SKM-1 treated with dmso at 0.1 percent for 144 hours (cell line): ENCODE data around the gene GPR4.
"Not testable (repeated sequence)": the region's sequence is repeated elsewhere in the genome, so short reads cannot be mapped to it uniquely, and the experiment has no call there.

Source experiments
- DNase-seq: peaks from one replicate; lab custom pipeline; 2025; ENCODE audit not compliant: unreplicated experiment; lab: John Stamatoyannopoulos, UW

GPR4 gene

DNA sequence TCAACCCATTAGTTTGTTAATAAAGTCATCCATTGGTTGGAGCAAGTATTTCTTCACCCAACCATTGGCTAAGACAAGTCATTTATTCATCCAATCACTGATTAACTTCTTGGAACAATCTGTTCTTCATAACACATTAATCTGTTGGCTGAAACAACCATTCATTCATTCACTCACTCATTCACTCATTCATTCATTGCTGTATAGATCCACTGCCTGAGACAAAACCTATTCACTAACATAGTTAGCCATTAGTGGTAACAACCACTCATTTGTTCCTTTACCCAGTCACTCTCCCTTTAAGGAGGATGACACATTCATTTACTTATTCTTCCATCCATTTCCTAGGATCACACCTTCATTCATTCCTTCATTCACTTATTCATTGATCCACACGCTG, 22.0 kb upstream of the GPR4 start:
- no peak for DNase-seq

DNA sequence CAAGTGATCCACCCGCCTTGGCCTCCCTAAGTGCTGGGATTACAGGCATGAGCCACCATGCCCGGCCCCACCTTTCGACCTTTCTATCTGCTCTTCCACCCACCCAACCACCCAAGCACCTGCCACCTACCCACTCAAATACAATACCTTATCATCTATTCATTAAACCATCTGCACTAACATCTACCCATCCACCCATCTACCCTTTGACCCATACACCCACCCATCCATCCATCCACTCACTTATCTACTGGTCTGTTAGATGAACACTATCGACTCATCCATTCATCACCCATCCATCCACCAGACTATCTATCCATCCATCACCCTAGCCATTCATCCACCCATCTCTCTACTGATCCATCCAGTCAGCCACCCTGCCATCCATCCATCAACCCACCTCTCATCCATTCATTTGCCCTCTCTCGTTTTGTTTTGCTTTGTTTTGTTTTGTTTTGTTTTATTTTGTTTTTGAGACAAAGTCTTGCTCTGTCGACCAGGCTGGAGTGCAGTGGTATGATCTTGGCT, 20.0 kb upstream of the GPR4 start:
- no peak for DNase-seq

DNA sequence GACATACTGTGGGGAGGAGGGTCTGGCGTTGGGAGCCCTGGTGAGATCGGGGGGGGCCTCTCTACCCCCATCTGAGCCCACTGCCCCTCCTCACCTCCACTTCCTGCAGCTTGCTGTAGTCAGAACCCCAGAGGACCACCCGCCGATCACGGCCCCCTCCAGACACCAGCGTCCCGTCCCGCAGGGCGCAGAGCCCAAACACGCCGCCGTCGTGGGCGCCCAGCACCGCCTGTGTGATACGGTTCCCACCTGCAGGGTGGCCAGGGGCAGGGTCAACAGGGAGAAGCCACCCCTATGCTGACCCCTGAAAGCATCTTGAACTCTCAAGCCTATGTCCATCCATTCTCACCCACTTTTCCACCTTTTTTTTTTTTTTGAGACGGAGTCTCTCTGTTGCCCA, 19.4 kb upstream of the GPR4 start:
- no peak for DNase-seq

DNA sequence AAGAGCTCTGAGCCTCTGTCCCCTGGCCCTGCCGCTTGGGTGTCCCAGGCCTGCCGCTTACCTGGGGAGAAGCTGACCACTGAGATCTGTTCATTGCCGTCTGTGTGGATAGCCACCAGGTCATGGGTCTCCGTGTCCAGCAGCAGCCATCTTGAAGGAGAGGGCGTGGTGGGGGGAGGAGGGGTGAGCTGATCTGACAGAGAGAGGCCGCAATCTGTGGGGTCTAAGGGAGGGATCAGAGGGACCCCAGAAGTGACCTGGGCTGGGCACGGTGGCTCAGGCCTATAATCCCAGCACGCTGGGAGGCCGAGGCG, 14.6 kb upstream of the GPR4 start:
- no peak for DNase-seq

DNA sequence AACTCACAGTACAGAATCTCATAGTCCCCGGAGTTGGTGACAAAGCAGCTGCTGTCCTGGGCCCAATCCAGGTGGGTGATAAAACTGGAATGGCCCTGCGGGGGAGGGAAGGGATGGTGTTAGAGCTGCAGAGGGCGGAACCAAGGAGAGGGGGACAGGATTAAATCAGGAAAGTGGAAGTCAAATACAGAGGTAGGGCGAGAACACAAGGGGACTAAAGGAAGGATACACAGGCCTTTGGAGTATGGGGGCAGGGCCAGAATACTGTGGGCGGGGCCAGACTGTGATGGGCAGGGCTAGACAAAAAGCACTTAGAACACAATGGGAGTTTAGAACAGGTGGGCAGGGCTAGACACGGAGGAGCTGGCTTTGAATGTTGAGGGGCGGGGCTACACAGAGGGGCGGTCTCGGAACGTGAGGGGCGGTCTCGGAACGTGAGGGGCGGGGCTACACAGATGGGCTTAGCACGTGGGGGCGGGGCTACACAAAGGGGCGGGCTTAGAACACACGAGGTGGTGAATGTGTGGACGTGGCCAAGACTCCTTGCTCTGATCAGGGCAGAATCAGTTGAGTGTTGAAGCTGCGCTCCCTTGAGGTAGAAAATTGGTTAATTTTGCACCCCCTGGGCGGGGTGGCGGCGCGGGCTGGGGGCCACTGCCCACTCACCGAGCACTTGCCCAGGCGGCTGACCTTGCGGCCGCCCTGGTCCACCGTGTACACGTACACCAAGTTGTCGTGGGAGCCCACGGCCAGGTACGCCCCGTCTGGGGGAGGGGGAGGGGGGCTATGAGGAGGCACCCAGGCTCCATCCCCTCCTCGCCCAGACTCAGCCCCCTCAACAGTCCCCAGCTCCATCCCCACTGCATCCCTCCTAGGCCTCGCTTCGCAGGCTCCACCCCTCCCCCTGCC, 14.0 kb upstream of the GPR4 start:
- peak; percentile 57 for DNase-seq

DNA sequence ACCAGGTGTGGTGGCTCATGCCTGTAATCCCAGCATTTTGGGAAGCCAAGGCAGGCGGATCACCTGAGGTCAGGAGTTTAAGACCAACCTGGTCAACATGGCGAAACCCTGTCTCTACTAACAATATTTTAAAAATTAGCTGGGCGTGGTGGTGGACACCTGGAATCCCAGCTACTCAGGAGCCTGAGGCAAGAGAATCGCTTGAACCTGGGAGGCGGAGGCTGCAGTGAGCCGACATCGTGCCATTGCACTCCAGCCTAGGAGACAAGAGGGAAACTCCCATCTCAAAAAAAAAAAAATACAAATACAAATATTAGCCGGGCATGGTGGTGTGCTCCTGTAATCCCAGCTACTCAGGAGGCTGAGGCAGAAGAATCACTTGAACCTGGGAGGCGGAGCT, 13.0 kb upstream of the GPR4 start:
- DNase-seq, result not testable (repeated sequence)

DNA sequence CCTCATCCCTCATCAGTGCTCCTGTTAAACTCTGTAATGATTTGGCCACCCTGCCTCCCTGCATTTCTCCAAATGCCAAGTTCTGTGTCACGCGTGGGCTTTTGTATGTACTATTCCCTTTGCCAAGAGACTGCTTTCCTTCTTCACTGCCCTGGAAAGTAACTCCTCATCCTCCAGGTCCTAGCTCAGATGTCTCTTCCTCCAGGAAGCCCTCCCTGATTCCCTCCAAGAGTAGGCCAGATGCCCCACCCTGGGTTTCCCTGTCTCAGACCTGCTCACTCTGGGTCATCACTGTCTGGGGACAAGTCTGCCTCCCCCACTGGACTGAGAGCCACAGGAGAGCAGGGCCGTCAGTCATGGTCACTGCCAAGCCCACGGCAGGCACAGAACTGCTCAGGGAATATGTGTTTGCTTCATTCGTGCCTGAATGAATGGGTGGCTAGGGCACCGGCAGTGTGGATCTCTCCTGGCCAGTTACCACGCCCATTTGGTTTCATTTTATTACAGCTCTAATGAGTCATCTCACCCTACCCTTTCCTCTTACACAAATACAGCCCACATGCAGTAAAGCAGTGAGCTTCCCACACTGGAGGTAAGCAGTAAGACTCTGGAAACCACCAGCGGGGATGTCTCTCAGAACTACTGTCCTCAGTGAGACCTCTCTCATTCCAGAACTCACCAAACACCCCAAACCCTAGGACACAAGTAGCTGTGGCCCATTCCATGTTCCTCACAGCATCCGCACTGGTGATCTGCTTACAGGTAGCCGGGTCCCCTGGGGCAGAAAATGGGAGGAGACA, 12.1 kb upstream of the GPR4 start:
- no peak for DNase-seq

DNA sequence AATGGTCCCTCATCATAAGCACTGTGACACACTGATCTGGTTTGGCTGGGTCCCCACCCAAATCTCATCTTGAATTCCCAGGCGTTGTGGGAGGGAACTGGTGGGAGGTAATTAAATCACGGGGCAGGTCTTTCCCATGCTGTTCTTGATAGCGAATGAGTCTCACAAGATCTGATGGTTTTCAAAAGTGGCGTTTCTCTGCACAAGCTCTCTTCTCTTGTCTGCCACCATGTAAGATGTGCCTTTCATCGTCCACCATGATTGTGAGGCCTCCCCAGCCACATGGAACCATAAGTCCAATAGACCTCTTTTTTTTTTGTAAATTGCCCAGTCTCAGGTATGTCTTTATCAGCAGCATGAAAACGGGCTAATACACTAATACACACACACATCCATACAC, 6.9 kb upstream of the GPR4 start:
- DNase-seq, result no peak

DNA sequence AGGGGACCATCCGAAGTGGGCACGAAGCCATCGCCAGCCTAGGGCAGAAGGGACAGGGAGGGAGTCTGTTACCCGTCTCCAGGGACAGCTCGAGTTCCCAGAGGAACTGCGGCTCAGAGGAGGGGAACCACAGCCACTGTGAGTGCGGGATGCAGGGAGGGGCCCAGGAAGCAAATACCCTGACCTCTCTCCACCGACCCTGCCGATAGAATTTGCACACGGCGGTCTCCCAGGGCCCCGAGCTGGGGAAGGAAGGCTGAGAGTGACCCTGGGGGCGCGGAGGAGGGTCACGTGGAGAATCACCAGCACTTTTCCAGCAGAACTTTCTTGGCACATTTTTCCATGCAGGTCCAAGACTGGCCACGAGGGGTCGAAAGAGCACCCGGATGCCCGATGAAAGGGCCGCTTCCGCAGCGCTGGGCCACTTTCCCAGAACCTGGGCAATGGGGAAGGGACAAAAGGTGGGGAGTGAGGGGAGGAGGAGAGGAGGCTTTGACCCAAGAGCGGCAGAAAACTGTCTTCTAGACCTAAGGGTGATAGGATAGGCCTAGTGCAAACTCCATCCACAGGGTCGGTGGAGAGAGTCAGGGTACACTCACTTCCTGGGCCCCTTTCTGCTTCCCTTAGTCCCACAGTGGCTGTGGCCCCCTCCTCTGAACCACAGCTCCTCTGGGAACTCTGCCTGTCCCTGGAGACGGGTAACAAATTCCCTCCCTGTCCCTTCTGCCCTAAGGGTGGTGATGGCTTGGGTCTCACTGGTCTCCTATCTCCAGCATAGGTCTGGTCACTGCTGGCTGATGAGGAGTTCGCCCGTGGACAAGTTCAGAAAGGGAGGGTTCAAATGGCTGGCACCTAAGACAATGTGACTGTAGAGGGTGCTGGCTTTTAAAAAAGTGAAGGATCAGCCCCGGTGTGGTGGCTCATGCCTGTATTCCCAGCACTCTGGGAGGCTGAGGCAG, 5.3 kb upstream of the GPR4 start:
- no peak for DNase-seq

DNA sequence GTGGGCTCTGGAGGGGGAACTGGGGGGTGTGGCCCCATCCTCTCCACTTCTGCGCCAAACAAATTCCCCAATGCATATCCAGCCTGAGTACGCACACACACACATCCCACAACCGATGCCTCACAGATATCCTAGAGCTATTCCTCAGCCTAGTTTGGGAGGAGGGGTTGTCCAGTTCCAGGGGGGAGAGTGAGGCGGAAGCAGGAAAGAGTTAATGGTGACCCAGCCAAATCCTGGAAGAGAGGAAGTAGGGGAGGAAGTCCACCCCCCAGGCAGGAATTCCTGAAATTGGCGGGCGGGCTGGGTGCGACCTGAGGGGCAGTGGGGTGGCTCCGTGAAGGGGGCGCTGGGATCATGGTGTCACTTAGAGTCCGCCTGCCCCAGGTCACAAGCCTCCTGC, 897 bp downstream of the GPR4 start:
- DNase-seq, result no peak

DNA sequence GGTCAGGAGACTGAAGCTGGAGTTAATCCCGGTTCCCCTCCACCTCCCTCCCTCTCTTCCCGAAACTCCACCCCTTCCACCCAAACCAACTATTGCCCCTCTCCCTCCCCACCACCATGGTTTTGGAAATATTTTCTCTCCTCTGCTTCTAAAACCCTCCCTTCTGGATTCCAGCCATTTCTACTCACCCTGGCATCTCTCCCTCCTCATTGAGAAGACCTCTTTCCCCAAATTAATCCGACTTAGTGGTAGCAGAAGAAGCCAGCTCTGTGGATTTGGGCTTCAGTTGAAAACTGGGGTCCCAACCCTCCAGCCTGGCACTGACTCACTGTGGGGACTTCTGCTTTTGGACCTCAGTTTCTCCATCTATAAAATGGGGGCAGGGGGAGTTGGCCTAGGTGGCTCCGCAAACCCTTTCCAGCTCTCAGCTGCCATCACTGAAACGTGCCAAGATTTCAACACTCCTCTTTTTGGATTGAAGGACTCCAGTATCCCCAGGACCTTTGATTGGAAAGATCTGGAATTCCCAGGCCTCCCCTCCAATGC, 1.6 kb downstream of the GPR4 start:
- DNase-seq, result no peak

DNA sequence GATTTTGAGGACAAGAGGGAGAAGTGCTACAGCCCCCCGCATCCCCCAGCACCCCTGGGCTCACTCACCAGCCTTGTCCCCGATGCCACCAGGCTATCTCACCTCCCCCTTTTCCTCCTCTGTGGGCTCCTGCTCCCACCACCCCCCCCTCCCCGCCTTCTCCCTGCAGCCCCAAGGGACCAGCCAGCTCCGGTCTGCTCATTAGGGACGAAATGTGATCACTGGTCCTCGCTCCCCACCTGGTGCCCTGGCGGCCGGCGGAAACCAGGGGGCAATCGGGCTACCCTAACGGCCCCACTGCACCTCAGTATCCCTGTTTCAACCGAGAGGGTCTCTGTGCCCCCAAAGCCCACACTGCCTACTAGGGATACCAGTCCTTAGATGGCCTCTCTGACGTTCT, 2.7 kb downstream of the GPR4 start:
- no peak for DNase-seq

DNA sequence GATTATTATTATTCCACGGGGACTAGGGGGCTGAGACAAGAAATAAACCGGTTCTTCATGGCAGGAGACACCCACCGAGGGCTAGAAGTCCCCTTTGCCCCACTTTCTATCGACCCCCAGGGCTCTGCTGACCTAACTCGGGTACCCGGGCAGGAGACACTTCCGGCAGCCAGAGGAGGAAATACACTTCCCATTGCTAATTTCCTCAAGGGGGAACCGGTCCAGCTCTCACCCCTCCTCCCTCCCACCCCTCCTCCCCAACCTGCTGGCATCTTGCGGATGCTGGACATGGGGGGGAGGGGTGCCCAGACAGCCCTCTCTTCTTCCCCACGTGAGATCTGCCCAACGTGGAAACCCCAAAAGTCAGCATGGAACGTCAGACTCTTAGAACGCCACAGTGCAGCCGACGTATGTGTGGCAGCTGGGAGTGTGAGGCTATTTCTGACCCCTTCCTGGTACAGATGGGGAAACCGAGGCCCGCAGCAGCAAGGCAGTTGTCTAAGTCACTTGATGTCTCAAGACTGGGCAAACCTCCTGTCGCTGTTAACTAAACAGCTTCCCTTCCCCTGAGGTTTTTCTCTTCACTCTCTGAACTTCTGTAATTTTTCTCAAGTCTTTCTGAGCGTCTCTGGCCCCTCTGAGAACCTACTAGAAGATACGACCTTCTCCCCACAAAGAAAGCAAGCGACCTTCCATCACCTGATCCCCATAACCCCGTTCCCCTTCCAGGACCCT, 3.6 kb downstream of the GPR4 start:
- no peak for DNase-seq

DNA sequence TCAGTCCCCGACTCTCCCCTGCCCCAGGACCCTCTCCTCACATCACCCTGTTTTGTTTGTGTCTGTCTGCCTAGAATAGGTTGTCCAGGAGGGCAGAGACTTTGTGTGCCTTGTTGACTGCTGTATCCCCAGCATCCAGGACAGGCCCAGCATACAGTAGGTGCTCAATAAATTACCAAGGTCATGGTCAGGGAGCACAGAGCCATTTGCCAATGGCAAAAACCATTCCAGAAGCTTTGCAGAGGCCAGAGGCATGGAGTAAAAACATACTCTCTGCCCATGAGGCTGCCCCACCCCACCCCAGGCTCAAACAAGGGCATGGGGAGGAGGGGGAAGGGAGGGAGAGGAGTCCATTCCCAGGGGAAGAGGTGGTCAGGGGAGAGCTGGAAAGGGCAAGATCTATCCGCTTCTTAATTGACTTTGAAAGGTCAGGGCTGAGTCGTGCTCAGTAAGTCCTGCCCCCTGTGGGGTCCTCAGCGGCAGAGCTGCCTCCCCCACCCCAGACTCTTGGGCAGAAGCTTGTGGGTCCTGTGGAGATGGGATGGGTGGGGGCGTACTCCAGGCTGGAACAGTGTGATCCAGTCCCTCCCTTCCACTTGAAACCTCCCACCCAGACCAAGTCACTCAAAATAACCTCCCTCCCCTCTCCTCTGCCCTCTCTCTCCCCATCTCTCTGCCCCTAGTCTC, 4.4 kb downstream of the GPR4 start:
- DNase-seq, result no peak

DNA sequence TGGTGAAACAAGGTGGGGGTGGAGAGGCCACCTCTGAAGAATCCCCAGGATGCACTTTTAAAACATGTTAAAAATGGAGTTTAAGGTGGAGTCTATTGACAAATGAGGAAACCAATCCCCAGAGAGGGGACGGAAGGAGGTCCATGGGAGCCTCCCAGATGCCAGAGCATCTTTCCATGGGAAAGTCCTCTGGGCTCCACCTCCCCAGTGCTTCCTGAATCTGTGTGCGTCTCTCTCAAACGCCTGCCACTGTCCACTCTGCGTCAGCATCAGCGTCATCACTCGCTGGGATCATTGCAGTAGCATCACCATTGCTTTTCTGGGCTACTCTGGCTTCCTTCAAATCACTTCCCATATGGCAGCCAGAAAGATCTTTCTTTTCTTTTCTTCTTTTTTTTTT, 6.2 kb downstream of the GPR4 start:
- no peak for DNase-seq

DNA sequence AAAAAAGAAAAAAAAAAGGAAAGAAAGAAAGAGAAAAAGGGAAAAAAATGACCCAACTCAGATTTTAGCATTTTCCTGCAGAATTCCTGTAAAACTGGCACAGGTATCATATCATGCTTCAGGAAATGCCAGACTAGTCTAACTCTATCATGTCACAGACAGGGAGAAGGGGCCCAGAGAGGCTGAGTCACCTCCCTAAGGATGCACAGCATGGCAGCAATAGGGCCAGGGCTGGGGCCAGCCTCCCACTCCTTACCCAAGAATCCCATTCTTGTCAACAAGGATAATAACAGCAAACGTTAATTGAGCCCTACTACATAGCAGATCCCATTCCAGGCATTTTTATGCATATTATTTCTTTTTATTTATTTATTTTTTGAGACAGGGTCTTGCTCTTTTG, 8.5 kb downstream of the GPR4 start:
- no peak for DNase-seq

DNA sequence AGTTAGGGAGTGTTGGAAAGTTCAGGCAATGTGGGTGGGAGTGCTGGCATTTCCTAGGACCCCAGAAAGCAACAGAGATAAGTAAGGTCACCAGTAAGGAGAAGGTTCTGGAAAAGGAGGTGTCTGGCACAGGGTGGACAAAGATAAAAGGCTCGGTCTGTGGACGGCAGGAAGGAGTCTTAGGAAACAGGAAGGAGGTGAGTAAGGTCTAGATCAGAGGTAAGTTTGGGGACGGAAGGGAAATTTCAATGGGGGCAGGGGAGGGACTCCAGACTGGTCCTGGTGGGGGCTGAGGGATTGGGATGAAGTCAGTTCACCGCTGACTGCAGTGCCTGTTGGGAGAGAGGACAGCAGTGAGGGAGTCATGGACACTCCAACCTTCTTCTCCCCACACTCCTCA, 9.6 kb downstream of the GPR4 start:
- DNase-seq, result no peak

DNA sequence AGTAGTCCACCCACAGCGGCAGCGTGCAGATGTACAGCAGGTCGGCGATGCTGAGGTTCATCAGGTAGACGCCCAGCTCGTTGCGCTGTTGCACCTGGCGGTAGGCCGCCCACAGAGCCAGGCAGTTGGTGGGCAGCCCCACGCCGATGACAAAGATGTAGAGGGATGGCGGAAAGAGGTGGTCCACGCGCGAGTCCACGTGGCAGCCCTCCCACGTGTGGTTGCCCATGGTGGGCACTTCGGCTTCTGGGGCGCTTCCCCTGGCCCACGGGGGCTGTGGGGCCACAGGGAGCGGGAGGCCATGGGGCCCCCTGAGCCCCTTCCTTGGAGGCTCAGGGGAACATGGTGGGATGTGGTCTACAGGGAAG, 10.4 kb downstream of the GPR4 start:
- no peak for DNase-seq

DNA sequence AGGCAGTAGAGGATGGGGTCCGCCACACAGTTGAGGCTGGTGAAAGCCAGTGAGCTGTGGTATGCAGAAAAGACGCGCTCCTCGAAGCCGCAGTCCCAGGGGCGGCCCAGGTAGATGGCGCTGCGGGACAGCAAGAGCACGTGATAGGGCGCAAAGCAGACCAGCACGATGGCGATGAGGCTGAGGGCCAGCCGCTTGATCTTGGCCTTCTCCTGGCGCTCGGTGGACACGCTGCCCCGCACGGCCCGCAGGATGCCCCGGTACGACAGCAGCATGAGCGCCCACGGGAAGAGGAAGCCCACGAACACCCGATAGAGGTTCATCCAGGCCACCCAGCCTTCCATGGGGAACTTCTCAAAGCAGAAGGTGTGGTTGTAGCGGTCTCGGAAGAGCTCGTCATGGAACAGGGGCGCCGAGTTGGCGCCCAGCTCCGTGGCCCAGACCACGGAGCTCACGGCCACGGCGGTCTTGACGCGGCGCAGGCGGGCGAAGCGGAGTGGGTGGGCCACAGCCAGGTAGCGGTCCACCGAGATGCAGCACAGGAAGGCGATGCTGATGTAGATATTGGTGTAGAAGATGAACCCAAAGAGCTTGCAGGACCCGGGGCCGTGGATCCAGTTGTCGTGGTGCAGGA, 10.9 kb downstream of the GPR4 start:
- no peak for DNase-seq
